ENCODE data around the gene M1AP. TPM values are rescaled to one million over a fixed set of nuclear protein-coding genes. Genes with fewer than 3 reads are reported as not detected.

The M1AP gene
- total and polyA plus RNA-seq, 9 donors, result 0.06 to 0.34 (median 0.15) TPM; not detected in 2

DNA sequence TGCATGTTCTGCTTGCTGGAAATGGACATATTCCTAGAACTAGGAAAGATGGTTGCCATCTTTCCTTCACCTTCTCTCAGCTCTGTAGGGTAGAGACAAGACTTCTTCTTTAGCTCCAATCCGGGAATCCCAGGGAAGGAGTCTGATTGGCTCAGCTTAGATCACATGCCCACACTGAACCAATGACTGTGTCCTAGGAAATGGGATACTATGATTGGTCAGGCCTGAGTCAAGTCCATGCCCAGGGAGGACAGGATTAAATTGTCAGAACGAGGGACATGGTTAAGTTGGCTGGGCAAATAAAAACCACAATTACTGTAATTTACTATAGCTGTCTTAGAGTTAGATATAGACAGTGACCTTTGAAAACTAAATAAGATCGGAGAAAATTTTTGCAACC, 37.3 kb upstream of the M1AP start:
- Histone ChIP-seq H3K27ac (ENCODE audit: low read length) (no peak overlapping the region), H3K4me1 (ENCODE audit: control insufficient read depth, insufficient read depth, low read length) (no peaks in the 10 kb centered on the region), H3K27me3 (ENCODE audit: control insufficient read depth, insufficient read depth, low read length) (no peaks in the 10 kb centered on the region), H3K4me3 (ENCODE audit: low read length) (no peak overlapping the region), H3K36me3 (ENCODE audit: control insufficient read depth, insufficient read depth, low read length) (no peaks in the 10 kb centered on the region), H3K9me3 (replicated peaks; ENCODE audit: control insufficient read depth, low read depth, low read length) (no peaks in the 10 kb centered on the region)
- DNase-seq, result no peak
- WGBS (ENCODE audit: insufficient coverage), result no CpG with 5 or more reads among the region's 3 CpGs

DNA sequence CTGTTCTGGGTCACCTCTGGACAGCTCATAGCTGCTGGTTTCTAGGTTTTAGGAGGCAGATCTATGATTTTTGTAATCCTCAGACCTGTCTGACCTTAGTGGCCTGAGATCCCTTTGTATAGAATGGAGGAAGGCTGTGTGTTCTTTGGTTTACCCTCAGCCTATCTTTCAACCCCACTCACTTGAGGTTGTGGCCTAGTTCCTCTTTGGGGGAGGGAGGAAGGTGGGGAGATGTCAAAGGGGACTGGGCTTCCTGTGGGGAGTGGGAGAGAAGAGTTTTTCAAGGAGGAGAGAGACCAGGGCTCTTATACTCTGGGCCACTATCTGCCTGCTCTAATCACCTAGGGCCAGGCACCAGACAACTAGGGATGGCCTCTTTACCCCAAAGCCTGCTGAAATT, 34.4 kb upstream of the M1AP start:
- no peaks in the 10 kb centered on the region for H3K4me1 ChIP-seq (ENCODE audit: control insufficient read depth, insufficient read depth, low read length)
- H3K4me3 ChIP-seq (ENCODE audit: low read length), result no peak overlapping the region
- peaks cover 4% of the 10 kb centered on the region for H3K36me3 ChIP-seq (ENCODE audit: control insufficient read depth, insufficient read depth, low read length)
- no peak overlapping the region for H3K27ac ChIP-seq (ENCODE audit: low read length)
- H3K9me3 ChIP-seq (replicated peaks; ENCODE audit: control insufficient read depth, low read depth, low read length), result no peaks in the 10 kb centered on the region
- no peaks in the 10 kb centered on the region for H3K27me3 ChIP-seq (ENCODE audit: control insufficient read depth, insufficient read depth, low read length)
- DNase-seq, result no peak

DNA sequence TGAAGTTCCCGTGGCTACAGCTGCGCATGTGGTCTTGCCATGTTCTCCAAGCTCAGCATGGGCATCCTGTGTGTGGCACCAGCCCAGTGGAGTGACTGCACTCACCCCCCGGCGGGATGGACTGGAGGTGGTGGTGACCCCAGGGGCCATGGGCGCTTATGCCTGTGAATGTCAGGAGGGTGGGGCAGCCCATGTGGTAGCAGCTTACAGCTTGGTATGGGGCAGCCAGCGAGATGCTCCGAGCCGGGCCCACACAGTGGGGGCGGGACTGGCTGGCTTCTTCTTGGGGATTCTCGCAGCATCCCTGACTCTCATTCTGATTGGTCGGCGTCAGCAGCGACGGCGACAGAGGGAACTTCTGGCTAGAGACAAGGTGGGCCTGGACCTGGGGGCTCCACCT, 31.5 kb upstream of the M1AP start:
- Histone ChIP-seq H3K27me3 (ENCODE audit: control insufficient read depth, insufficient read depth, low read length) (no peaks in the 10 kb centered on the region), H3K4me3 (ENCODE audit: low read length) (no peak overlapping the region), H3K36me3 (ENCODE audit: control insufficient read depth, insufficient read depth, low read length) (peaks cover 18% of the 10 kb centered on the region), H3K9me3 (replicated peaks; ENCODE audit: control insufficient read depth, low read depth, low read length) (no peaks in the 10 kb centered on the region), H3K27ac (ENCODE audit: low read length) (no peak overlapping the region), H3K4me1 (ENCODE audit: control insufficient read depth, insufficient read depth, low read length) (no peaks in the 10 kb centered on the region)
- DNase-seq, result no peak
- WGBS (ENCODE audit: insufficient coverage), result 94% methylated on average over 15 of the region's 15 CpGs

DNA sequence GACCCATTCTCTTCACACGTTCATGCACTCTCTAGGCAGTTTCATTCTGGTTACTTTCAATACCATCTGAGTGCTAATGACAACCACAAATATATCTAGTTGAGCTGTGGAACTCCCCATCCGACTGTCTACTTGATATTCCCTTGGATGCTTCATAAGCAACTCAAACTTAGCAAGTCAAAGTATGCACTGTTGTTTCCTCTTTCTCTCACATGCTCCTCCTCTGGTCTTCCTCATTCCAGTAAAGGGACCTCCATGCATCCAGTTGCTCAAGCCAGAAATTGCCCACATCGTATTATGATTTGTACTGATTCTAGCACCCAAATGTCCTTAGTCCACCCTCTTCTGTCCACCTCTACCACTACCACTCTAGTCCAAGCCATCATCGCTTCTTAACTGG, 28.2 kb upstream of the M1AP start:
- 89% methylated on average over 4 of the region's 4 CpGs for WGBS (ENCODE audit: insufficient coverage)
- Histone ChIP-seq H3K27ac (ENCODE audit: low read length) (no peak overlapping the region), H3K4me1 (ENCODE audit: control insufficient read depth, insufficient read depth, low read length) (no peaks in the 10 kb centered on the region), H3K27me3 (ENCODE audit: control insufficient read depth, insufficient read depth, low read length) (no peaks in the 10 kb centered on the region), H3K4me3 (ENCODE audit: low read length) (no peak overlapping the region), H3K36me3 (ENCODE audit: control insufficient read depth, insufficient read depth, low read length) (peaks cover 20% of the 10 kb centered on the region), H3K9me3 (replicated peaks; ENCODE audit: control insufficient read depth, low read depth, low read length) (no peaks in the 10 kb centered on the region)
- DNase-seq, result no peak

DNA sequence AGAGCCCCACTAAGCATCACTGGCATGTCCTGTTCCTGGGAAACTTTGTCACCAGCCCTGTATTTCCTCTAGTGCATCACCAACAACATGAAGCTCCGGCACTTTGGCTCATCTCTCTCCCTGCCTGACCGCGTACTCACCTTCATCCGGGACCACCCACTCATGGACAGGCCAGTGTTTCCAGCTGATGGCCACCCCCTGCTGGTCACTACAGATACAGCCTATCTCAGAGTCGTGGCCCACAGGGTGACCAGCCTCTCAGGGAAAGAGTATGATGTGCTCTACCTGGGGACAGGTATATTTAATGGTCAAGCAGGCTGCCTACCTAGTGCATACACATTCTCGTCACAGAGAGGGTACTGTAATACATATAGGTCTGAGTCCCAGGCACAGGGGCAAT, 27.0 kb upstream of the M1AP start:
- H3K4me3 ChIP-seq (ENCODE audit: low read length), result no peak overlapping the region
- DNase-seq, result no peak
- WGBS (ENCODE audit: insufficient coverage), result 85% methylated on average over 4 of the region's 6 CpGs
- H3K27me3 ChIP-seq (ENCODE audit: control insufficient read depth, insufficient read depth, low read length), result no peaks in the 10 kb centered on the region
- peaks cover 19% of the 10 kb centered on the region for H3K36me3 ChIP-seq (ENCODE audit: control insufficient read depth, insufficient read depth, low read length)
- no peaks in the 10 kb centered on the region for H3K9me3 ChIP-seq (replicated peaks; ENCODE audit: control insufficient read depth, low read depth, low read length)
- H3K27ac ChIP-seq (ENCODE audit: low read length), result no peak overlapping the region
- no peaks in the 10 kb centered on the region for H3K4me1 ChIP-seq (ENCODE audit: control insufficient read depth, insufficient read depth, low read length)

DNA sequence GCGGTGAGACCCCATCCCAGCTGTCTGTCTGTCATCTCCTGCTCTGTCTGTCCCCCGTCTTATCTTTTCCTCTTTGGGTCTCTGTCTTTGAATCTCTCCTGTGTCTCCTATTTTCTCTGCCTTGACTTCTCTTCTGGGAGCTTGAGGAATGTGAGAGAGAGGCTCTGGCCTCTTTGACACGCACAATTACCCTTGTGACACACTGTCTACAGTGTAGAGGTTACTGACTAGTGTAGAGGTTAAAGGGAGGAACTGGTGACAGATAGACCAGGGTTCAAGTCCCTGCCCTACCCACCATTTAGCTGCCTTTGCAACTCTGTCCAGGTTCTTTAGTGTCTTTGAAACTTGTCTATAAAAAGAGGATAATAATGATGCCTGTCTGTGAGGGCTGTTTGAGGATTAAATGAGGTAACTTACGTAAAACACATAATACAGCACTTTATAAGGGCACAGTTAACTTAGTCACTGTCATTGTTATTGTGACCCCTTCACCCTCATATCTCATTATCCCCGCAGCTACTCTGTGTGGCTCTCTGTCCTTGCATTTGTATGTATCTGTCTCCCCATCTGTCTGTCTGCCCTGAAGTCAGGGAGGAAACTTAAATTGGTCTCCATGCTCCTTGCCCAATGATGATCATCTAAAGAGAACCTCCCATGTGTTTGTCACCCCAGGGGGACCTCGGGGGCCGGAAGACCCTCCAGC, 25.8 kb upstream of the M1AP start:
- H3K4me1 ChIP-seq (ENCODE audit: control insufficient read depth, insufficient read depth, low read length), result no peaks in the 10 kb centered on the region
- peaks cover 16% of the 10 kb centered on the region for H3K36me3 ChIP-seq (ENCODE audit: control insufficient read depth, insufficient read depth, low read length)
- 90% methylated on average over 5 of the region's 7 CpGs for WGBS (ENCODE audit: insufficient coverage)
- no peak for DNase-seq
- no peak overlapping the region for H3K4me3 ChIP-seq (ENCODE audit: low read length)
- H3K27ac ChIP-seq (ENCODE audit: low read length), result no peak overlapping the region
- no peaks in the 10 kb centered on the region for H3K27me3 ChIP-seq (ENCODE audit: control insufficient read depth, insufficient read depth, low read length)
- H3K9me3 ChIP-seq (replicated peaks; ENCODE audit: control insufficient read depth, low read depth, low read length), result no peaks in the 10 kb centered on the region

DNA sequence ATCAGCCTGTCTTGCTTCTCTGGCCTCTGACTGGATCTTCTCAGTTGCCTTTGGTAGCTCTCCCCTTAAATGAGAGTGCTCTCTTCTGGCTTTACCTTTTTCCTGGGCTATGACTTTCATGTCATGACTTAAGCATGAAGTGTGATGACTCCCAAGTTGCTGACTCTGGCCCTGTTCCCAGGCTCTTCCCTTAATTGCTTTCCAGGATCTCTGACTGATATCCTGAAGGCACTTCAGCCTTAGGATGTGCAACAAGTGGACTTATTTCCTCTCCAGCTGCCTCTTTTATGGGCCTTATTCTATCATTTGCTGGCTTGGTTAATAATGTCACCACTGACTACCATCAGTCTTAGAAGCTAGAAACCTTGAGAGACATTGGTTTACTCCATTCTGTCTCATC, 23.3 kb upstream of the M1AP start:
- Histone ChIP-seq H3K9me3 (replicated peaks; ENCODE audit: control insufficient read depth, low read depth, low read length) (no peaks in the 10 kb centered on the region), H3K36me3 (ENCODE audit: control insufficient read depth, insufficient read depth, low read length) (peaks cover 16% of the 10 kb centered on the region), H3K27me3 (ENCODE audit: control insufficient read depth, insufficient read depth, low read length) (no peaks in the 10 kb centered on the region), H3K4me1 (ENCODE audit: control insufficient read depth, insufficient read depth, low read length) (no peaks in the 10 kb centered on the region), H3K27ac (ENCODE audit: low read length) (no peak overlapping the region), H3K4me3 (ENCODE audit: low read length) (no peak overlapping the region)
- DNase-seq, result peak; percentile 21

DNA sequence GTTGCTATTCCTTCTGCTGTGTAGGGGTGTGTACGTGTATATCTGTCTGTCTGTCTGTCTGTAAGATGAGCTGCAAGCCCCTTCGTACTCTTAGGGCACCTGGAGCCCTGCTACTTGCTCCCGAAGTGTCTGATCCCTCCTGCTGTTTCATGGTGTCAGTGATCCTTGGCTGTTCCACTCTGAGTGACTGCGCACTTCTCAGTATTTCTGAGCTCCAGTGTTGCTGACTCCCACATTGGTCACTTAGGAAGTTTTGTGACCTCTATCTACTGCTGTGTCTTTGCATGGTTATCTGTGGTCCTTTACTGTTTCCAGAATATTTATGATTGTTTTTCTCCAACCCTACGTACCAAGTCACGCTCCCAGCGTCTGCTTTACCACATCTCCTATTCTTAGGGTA, 22.1 kb upstream of the M1AP start:
- no peaks in the 10 kb centered on the region for H3K27me3 ChIP-seq (ENCODE audit: control insufficient read depth, insufficient read depth, low read length)
- WGBS (ENCODE audit: insufficient coverage), result 69% methylated on average over 2 of the region's 7 CpGs
- no peaks in the 10 kb centered on the region for H3K4me1 ChIP-seq (ENCODE audit: control insufficient read depth, insufficient read depth, low read length)
- H3K9me3 ChIP-seq (replicated peaks; ENCODE audit: control insufficient read depth, low read depth, low read length), result no peaks in the 10 kb centered on the region
- H3K4me3 ChIP-seq (ENCODE audit: low read length), result no peak overlapping the region
- peaks cover 8% of the 10 kb centered on the region for H3K36me3 ChIP-seq (ENCODE audit: control insufficient read depth, insufficient read depth, low read length)
- no peak for DNase-seq
- no peak overlapping the region for H3K27ac ChIP-seq (ENCODE audit: low read length)

DNA sequence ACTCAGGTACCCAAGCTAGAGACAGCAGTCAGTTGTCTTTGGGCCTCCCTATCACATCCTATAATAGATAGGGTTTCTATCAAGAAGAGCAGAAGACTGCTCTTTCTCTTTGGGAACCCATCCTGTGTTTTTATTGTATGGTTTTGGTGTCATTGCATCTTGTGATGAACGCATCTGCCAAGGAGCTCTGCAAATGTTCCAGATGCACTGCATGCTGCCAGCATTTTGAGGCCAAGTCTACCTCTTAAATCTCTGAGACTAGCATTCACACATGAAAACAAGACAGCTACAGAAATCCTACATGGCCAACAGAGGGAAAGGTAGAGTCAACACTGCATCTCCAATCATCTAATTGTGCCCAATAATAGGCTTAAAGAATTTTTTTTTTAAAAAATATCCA, 20.0 kb upstream of the M1AP start:
- H3K27ac ChIP-seq (ENCODE audit: low read length), result no peak overlapping the region
- no peaks in the 10 kb centered on the region for H3K36me3 ChIP-seq (ENCODE audit: control insufficient read depth, insufficient read depth, low read length)
- WGBS (ENCODE audit: insufficient coverage), result no CpG with 5 or more reads among the region's 1 CpG
- H3K9me3 ChIP-seq (replicated peaks; ENCODE audit: control insufficient read depth, low read depth, low read length), result no peaks in the 10 kb centered on the region
- no peak overlapping the region for H3K4me3 ChIP-seq (ENCODE audit: low read length)
- no peaks in the 10 kb centered on the region for H3K27me3 ChIP-seq (ENCODE audit: control insufficient read depth, insufficient read depth, low read length)
- peak; percentile 41 for DNase-seq
- no peaks in the 10 kb centered on the region for H3K4me1 ChIP-seq (ENCODE audit: control insufficient read depth, insufficient read depth, low read length)

DNA sequence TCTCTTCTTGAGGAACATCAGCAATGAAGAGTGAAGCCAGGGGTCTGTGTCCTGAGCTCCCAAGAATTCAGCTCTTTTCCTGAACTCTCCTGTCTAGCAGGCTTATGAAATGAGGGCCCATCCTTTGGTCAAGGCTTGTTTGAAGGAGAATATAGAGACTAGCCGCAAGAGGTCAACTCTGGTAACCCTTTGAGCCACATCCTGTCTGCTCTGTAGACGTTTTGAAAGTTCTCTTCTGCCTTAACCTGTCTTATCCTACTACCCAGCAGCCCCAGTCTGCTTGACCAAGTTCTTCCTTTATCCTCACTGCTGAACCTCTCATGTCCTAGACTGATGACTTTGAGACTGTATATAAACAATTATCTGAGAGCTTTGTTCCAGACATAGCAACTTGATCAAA, 11.3 kb upstream of the M1AP start:
- peaks cover 5% of the 10 kb centered on the region for H3K4me1 ChIP-seq (ENCODE audit: control insufficient read depth, insufficient read depth, low read length)
- no peak overlapping the region for H3K4me3 ChIP-seq (ENCODE audit: low read length)
- H3K9me3 ChIP-seq (replicated peaks; ENCODE audit: control insufficient read depth, low read depth, low read length), result no peaks in the 10 kb centered on the region
- no peak for DNase-seq
- peaks cover 12% of the 10 kb centered on the region for H3K27me3 ChIP-seq (ENCODE audit: control insufficient read depth, insufficient read depth, low read length)
- WGBS (ENCODE audit: insufficient coverage), result 33% methylated on average over 1 of the region's 2 CpGs
- peaks cover 3% of the 10 kb centered on the region for H3K36me3 ChIP-seq (ENCODE audit: control insufficient read depth, insufficient read depth, low read length)
- no peak overlapping the region for H3K27ac ChIP-seq (ENCODE audit: low read length)

DNA sequence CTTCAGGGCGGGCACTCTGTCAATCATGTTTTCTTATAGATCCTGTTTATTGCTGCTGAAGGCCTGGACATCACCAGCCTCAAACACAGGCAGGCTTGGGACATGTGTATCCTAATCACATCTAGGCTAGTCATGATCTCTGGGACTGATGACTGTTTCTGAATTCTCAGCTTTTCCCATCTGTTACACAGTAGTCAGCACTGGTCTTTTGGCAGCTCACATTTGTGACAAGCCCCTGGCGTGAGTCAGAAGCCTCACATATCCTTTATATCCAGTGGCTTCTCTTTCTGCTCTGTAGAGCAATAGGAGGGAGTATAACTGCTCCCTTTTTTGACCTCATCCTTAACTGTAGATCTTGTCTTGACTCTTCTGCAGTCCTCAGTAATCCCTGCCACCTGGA, 10.4 kb upstream of the M1AP start:
- Histone ChIP-seq H3K36me3 (ENCODE audit: control insufficient read depth, insufficient read depth, low read length) (peaks cover 3% of the 10 kb centered on the region), H3K27me3 (ENCODE audit: control insufficient read depth, insufficient read depth, low read length) (peaks cover 14% of the 10 kb centered on the region), H3K9me3 (replicated peaks; ENCODE audit: control insufficient read depth, low read depth, low read length) (no peaks in the 10 kb centered on the region), H3K27ac (ENCODE audit: low read length) (no peak overlapping the region), H3K4me3 (ENCODE audit: low read length) (no peak overlapping the region), H3K4me1 (ENCODE audit: control insufficient read depth, insufficient read depth, low read length) (peaks cover 11% of the 10 kb centered on the region)
- no peak for DNase-seq
- WGBS (ENCODE audit: insufficient coverage), result 100% methylated on average over 1 of the region's 2 CpGs

Measured in muscle of leg (tissue), 11 donors.